ENCODE measurements around the gene STAM.
"Not testable (repeated sequence)": the region's sequence is repeated elsewhere in the genome, so short reads cannot be mapped to it uniquely, and the experiment has no call there.

The STAM gene

DNA sequence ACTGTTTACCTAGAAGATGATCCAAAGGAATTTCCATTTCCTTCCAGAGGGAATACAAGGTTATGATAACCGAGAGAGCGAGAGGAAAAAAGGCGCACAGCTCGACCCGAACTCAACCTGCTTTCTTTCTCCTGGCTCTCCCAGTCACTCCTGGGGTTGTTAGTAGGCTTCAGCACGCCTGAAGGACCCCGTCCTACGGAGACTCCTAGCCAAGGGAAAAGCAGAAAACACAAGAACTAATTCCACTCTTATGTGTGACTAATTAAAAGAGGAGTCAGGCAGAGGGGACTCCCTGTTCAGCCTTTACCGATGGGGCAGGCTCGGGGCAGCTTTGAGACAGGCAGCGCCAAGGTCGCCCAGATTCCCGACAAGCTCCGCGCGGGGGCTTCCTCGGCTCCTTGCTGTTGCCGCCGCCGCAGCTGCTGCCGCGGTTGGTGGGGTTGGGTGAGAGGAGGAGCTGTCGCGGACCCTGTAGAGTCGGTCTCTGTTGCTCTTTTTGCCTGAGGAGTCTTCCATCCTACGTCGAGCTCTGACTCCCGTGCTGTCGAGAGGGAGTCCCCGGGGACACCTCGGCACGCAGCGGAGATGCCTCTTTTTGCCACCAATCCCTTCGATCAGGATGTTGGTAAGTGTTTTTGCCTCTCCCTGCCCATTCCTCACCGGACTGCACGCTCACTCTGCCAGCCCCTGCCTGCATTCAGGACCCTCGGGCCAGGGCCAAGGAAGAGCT is at the start of gene STAM:
STAM (plus strand) TSS at position 397 of the 730 bp plus-strand sequence; CDS start at position 586, 189 bp downstream.
- DNase-seq (ENCODE audit: low read depth in 2 of 2), result peak; percentile 85

DNA sequence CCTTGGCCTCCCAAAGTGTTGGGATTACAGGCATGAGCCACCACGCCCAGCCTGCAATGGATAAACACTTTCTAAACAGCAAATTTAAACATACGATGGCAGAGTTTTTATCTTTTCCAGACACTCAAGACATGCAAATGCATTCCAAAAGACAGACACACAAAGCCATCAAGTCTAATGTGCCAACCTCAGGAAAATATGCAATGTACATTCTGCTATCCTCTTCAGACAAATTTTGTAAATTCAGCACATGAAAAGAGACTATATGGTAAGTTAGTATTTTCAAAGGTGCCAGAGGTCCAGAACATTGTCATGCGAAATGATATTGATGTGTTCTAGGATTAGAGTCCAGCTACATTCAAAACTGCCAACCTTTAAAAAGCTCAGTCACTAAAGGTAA is 46.6 kb upstream of the STAM start:
- DNase-seq (ENCODE audit: low read depth in 2 of 2), result no peak

DNA sequence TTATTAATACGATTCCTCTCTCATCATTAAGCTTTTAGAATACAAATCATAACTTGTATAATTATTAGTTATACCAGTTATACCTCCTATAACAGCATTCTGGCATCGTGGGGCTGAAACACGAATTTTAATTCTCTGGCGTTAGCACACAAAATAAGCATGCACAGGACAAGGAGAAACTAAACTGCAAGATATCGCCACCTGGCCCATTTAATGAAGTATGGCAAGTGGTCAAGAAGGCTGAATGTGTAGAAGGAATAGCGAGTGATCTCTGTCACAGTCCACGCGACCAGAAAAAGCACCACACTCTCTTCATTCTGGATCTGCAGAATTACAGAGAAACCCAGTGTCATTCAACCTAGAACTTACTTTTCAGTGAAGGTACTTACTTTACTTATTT is 44.9 kb upstream of the STAM start:
- no peak for DNase-seq (ENCODE audit: low read depth in 2 of 2)

DNA sequence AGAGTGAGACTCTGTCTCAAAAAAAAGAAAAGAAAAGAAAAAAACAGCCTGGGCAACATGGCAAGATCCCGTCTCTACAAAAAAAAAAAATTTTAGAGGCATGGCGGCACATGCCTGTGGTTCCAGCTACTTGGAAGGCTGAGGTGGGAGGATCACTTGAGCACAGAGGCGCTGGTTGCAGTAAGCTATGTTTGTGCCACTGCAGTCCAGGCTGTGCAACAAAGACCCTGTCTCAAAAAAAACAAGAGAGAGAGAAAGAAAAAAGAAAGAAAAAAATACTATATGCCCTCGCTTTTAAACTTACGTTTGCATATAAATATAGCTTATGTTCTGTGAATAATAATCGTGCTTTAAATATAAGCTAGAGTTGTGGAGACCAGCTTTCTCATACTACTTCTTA is 38.0 kb upstream of the STAM start:
- DNase-seq (ENCODE audit: low read depth in 2 of 2), result no peak

DNA sequence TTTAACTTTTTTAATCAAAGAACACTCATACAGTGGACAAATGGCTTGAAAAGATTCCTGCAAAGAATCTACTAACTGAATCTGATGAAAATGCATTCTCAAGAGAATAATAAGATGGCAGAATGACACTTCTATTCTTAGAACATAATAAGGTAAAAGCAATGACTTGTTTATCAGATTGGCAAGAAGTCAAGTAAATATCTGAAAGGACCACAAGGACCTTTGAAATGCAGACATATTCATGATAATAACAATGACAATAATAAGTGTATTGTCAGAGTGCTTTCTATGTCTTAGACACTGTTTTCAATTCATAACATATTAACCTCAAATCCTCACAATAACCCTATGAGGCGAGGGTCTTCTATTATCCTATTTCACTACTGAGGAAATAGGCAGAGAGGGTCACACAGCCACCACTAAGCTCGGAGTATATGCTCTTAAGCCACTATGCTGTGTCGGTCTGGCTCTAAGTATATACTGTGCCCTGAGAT is 37.4 kb upstream of the STAM start:
- no peak for DNase-seq (ENCODE audit: low read depth in 2 of 2)

DNA sequence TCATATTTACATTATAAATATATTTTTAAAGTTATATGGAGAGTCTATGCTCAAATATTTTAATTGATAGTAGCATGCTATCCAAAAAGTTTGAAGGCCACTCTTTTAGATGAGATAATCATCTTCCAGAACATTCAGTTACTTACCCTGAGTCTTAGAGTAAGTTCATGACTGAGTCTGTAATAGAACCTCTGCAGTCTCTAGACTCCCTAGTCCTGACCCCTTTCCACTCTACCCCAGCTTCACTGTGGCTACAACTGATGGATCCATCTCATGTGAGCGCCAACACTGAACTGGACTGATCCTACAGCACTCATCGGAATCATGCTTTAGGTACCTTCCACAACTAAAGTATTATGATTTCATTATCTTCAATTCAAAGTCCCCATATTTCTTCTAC is 36.9 kb upstream of the STAM start:
- DNase-seq (ENCODE audit: low read depth in 2 of 2), result no peak

DNA sequence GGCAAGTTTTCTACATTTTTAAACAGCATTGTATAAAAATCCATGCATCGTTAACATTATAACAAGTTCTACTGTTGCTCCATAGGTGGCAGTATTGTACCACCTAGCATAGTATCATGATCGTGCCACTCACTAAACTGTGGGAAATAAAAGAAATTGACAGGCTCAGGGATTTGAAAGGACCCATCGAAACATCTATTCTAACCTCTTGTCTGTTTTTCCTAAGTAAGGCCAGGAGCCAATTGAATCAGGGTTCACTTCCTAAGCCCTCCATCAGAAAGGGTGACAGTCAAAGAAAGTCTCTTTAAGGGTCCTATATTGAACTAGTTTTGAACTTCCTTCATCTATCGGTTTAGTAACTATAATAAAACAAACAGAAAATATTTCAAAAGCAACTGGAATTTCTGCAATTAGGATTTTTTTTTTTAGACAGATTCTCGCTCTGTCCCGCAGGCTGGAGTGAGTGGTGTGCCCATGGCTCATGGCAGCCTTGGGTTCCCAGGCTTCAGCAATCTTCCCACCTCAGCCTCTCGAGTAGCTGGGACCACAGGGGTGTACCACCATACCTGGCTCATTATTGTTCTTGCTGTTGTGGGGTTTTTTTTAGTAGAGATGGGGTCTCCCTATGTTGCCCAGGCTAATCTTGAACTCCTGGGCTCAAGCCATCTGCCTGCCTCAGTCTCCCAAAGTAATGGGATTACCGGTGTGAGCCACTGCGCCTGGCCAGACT is 36.2 kb upstream of the STAM start:
- DNase-seq (ENCODE audit: low read depth in 2 of 2), result no peak

DNA sequence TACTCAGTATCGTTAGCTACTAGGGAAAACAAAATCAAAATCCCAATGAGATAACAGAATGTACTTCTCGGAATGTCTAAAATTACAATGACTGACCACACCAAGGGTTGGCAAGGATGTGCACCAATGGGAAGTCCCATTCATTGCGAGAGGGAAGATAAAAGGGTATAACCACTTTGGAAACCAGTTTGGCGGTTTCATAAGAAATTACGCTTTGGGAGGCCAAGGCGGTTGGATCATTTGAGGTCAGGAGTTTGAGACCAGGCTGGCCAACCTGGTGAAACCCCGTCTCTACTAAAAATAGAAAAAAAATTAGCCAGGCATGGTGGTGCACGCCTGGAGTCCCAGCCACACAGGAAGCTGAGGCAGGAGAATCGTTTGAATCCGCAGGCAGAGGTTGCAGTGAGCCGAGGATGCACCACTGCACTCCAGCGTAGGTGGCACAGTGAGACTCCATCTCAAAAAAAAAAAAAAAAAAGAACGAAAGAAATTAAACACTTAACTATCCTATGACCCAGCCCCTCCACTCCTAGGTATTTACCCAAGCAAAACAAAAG is 34.4 kb upstream of the STAM start:
- DNase-seq (ENCODE audit: low read depth in 2 of 2), result no peak

DNA sequence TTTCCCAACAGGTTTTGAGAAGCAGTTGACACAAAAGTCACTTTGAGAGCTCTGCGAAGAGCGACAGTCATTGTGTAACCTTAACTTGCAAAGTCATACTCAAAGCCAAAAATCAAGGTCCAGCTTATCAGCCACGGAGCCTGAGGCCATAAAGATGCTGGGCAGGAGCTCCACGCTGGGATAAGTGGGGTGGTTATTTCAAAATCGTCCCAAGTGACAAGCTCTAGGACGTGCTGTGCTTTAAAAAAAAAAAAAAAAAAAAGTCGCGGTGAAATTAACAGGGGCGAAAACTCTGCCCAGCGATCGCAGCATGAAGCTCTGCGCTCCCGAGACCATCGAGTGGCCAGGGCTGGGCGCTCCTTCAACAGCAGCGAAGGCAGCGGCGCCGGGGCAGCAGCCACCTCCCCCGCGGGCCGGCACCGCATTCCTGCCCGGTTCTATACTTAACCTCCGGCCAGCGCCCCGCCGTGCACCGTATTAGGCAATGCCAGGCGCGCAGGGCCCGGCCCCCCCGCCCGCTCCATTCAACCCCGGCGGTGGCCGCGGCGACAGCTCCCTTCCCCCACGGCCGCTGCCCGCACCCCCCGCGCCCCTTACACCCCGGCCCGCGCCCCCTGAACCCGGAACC is 27.4 kb upstream of the STAM start:
- DNase-seq (ENCODE audit: low read depth in 2 of 2), result peak in 1 of 2 donors; percentile 12

DNA sequence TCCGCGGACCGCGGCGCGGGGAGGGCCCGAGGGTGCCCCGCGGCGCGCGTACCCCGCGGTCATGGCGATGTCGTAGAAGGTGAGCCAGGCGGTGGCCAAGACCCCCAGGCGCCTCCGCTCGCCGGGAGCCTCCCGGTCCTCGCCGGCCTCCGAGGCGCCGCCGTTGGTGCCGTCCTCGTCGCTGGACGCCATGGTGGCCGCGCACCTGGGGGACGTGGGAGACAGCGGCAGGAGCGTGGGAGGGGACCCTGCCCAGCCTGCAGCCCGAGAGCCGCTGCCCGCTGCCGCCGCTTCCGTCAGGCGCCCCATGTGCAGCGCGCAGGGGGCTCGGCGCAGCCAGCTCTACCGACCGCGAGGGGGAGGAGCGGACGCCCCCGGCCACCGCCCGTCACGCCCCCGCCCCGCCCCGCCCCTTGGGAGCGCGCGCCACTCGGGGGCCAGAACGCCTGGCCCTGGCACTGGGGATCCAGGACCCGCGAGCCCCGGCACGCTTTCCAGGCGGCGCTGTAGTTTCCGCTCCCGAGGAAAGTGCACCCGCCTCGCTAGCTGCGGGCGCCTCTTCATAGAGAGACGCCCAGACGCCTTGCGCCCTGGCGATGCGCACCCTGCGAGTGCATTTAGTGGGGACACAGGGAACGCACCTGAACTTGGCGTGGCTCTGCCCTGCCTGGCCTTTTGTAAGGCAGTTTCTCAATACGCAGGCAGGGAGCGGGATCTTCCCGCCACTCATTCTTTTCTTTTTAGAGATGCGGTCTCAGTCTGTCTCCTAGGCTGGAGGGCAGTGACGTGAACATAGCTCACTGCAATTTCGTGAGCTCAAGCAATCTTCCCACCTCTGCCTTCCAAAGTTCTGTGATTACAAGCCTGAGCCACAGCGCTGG is 26.7 kb upstream of the STAM start, which contains the start of gene HACD1:
HACD1 (minus strand) TSS at position 344 of the 881 bp plus-strand sequence; CDS start at position 309, 35 bp downstream.
- DNase-seq (ENCODE audit: low read depth in 2 of 2), result peak; percentile 18 to 43

DNA sequence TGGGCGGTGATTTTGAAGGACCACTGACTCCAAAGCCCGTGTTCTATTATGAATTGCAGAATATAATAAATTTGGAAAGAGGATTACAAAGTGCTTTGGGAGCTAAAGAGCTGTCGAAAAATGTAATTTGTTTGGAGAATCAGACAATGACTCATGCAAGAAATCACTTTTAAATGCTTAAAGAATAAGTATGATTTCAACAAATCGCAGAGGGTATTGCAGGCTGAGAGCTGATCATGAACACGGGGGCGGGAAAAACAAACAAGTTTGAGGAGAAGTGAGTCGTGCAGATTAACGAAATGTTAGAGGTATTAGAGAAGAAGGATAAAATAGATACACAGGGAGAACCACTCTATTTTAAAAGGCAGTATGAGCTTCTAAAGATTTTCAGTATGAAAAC is 21.9 kb upstream of the STAM start:
- no peak for DNase-seq (ENCODE audit: low read depth in 2 of 2)

DNA sequence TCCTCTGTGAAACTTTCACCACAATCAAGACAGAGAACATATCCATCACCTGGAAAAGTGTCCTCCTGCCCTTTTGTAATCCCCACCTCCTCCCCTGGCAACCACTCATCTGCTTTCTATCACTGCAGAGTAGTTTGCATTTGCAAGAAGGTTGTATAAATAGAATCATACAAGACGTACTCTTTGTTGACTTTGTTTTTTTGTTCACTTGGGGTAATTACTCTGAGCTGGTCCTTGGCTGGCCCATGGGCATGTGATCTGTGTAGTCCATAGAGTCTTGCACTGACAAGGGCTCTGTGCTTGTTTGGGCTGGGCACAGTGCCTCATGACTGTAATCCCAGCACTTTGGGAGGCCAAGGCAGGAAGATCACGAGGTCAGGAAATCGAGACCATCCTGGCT is 19.0 kb upstream of the STAM start:
- DNase-seq (ENCODE audit: low read depth in 2 of 2), result no peak

DNA sequence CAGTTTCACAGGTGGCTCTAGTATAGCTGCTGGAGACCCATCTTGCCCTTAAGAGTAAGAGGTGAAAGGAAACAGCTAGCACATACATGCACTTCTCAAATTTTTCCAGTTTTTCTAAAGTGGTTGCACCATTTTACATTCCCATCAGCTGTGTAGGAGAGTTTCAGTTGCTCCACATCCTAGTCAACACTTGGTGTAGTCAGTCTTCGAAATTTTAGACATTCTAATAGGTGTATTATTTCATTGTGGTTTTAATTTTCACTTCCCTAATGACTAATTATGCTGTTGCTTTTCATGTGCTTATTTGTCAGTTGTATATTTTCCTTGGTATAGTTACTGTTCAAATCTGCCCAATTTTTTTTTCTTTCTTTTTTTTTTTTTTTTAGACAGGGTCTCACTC is 17.3 kb upstream of the STAM start:
- no peak for DNase-seq (ENCODE audit: low read depth in 2 of 2)

DNA sequence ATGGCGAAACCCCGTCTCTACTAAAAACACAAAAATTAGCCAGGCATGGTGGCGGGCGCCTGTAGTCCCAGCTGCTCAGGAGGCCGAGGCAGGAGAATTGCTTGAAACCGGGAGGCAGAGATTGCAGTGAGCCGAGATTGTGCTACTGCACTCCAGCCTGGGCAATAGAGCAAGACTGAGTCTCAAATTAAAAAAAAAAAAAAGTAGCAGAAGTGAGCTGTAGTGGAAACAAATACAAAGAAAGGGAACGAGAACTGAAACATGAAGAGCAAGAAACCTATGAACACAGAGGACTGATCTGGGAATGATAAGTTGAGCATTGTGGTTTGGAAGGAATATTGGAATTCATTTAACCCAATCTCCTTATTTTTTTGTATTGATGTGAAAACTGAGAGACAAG is 11.4 kb upstream of the STAM start:
- DNase-seq (ENCODE audit: low read depth in 2 of 2), result not testable (repeated sequence)

DNA sequence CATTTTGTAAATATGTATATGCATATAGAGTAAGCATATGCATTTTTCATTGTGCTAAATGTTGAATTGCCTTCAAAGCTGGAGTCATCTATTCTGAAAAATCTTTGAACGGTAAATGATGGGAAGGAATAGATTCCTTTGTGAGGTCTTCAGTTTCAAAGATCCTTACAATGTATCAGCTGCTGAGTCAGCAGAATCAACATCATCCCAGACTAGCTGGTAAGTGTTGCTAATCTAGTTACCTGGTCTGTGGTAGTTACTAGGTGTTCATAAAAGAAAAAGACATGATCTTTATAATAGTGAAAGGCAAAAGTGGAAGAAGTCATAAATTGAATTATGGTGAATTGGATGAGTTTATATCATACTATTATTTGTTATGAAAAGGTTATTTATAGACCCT is 10.6 kb upstream of the STAM start:
- no peak for DNase-seq (ENCODE audit: low read depth in 2 of 2)

DNA sequence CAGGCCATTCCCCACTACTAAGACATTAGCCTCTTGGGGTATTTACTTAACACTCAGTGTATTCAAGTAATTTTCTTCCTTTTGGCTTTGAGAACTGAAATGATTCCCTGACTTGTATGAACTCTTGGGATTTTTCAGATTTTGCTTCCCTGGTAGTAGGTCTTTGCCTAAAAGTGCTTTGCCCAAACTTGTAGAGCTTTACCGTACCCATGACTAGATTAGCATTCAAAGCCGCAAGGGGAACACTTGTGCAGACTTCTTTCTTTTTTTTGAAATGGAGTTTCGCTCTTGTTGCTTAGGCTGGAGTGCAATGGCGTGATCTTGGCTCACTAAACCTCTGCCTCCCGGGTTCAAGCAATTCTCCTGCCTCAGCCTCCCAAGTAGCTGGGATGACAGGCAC is 6.1 kb upstream of the STAM start:
- DNase-seq (ENCODE audit: low read depth in 2 of 2), result no peak

DNA sequence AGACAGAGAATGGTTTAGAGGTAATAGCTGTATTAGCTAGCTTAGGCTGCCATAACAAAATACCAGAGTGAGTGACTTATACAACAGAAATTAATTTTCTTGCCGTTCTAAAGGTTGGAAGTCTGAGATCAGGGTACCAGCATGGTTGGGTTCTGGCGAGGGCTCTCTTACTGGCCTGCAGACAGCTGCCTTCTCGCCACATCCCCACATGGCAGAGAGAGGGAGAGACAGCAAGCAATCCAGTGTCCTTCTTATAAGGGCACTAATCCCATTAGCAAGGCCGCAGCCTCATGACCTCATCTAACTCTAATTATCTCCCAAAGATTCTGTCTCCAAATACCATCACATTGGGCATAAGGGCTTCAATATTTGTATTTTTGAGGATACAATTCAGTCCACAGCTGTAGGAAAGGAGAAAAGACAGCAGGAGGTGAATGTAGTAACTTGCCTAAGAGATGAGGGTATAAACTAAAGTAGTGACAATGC is 3.6 kb upstream of the STAM start:
- DNase-seq (ENCODE audit: low read depth in 2 of 2), result no peak

DNA sequence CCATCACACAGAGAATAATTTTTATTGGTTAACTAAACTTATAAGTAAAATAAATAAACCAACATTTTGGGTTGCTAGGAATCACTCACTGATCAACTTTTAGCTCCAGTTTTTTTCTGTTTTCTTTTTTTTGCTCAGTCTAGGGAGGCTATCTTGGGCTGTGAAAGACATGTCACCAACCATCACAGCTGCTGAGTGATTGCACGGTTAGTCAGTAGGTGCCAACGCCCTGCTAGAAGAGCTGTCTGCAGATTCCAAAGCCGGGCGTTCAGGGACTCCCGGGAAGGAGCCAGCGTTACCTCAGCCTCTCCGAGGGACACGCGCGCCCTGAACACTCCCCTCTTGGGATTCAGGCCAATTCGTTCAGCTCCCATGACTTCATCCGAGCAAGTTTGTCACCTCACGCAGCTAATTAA is 604 bp upstream of the STAM start:
- no peak for DNase-seq (ENCODE audit: low read depth in 2 of 2)

DNA sequence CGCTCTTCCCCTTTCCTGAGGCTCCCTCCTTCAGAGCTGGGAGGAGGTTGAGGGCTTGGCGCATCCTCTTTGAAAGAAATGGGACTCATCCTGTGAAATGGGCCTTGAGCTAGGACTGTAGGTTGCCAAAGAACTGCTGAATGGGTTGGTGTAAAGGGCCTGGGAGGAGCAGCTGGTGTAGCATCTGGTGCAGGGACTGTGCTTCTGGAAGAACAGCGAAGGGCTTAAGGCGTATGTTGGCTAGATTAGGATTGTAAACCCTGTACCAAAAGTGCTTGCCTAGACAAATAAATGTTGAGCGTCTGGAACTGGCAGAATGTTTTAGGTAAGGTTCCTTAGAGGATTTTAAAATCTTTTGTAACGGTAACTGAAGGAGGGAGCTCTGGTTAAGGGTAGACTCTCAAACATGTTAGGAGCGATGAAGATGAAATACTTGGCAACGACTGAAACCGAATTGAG is 563 bp downstream of the STAM start:
- DNase-seq (ENCODE audit: low read depth in 2 of 2), result no peak

DNA sequence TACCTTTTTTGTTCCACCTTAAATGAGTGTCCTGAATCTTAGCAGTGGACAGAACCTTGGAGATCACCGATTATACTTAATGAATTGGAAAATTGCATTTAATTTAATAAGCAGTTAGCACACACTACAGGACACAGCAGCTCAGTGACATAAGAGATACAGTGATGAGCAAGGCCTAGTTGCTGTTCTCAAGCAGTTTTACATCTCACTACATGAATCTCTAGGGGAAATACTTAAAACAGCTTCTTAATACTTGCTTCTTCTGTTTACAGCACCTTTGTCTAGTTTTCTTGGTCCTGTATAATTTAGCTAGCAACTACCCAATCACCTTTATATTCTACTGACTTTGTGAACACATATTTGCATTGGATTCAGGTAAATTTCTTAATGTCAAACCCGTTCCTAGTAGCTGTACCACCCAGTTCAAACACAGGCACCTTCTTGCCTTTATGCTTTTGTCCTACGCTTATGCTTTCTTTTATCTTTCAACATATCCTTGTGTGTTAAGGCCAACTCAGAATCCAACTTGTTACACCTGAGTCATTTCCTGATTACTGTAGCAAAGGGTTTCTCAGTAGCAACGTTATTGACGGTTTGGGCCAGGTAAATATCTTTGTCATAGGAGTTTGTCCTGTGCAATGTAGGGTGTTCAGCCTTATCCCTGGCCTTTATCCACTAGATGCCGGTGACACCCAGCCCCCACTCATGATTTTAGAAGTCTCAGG is 1.8 kb downstream of the STAM start:
- DNase-seq (ENCODE audit: low read depth in 2 of 2), result no peak

All from activated CD4-positive, alpha-beta T cell treated with anti-CD3 and anti-CD28 coated beads for 24 hours (primary cell).